ENCODE results near the gene JTB.
"Not testable (repeated sequence)": the region's sequence is repeated elsewhere in the genome, so short reads cannot be mapped to it uniquely, and the experiment has no call there.

Gene JTB

GRCh38 chr1:153977250-153978240 lies at the start of gene JTB:
Gene JTB, minus strand, starts transcription at chr1:153977674. Its CDS starts 422 bp downstream, at chr1:153977252.
- no peak for FAIRE-seq
- peak; percentile 69 for DNase-seq (ENCODE audit: insufficient read length, low spot score)

- no peak for DNase-seq (ENCODE audit: insufficient read length, low spot score)
- no peak for FAIRE-seq
These were observed 42.5 kb upstream of the JTB start for GRCh38 chr1:154019940-154020339.

GRCh38 chr1:154019269-154019668 lies 41.8 kb upstream of the JTB start:
- DNase-seq (ENCODE audit: insufficient read length, low spot score) (no peak), FAIRE-seq (no peak)

- FAIRE-seq (no peak), DNase-seq (ENCODE audit: insufficient read length, low spot score) (no peak)
These were observed 36.9 kb upstream of the JTB start for GRCh38 chr1:154014154-154014907.

- not testable (repeated sequence) for FAIRE-seq
These were observed 35.1 kb upstream of the JTB start for GRCh38 chr1:154012543-154012942.

GRCh38 chr1:154012129-154012528 lies 34.7 kb upstream of the JTB start:
- no peak for DNase-seq (ENCODE audit: insufficient read length, low spot score)
- no peak for FAIRE-seq

More at GRCh38 chr1:154012543-154012942, 35.1 kb upstream of the JTB start:
- not testable (repeated sequence) for DNase-seq (ENCODE audit: insufficient read length, low spot score)

- DNase-seq (ENCODE audit: insufficient read length, low spot score) (no peak), FAIRE-seq (no peak)
These were observed 28.7 kb upstream of the JTB start for GRCh38 chr1:154006136-154006535.

GRCh38 chr1:154000420-154000819 lies 22.9 kb upstream of the JTB start:
- DNase-seq (ENCODE audit: insufficient read length, low spot score) (no peak), FAIRE-seq (no peak)

GRCh38 chr1:153996882-153997281 lies 19.4 kb upstream of the JTB start:
- FAIRE-seq; DNase-seq (ENCODE audit: insufficient read length, low spot score): not testable (repeated sequence)

GRCh38 chr1:153995640-153996039 lies 18.2 kb upstream of the JTB start:
- FAIRE-seq = no peak
- no peak for DNase-seq (ENCODE audit: insufficient read length, low spot score)

- FAIRE-seq (no peak), DNase-seq (ENCODE audit: insufficient read length, low spot score) (no peak)
These were observed 17.7 kb upstream of the JTB start for GRCh38 chr1:153995202-153995601.

GRCh38 chr1:153991806-153992205 lies 14.3 kb upstream of the JTB start:
- FAIRE-seq (no peak), DNase-seq (ENCODE audit: insufficient read length, low spot score) (no peak)

- FAIRE-seq = no peak
- DNase-seq (ENCODE audit: insufficient read length, low spot score) = no peak
These were observed 13.7 kb upstream of the JTB start for GRCh38 chr1:153991151-153991630.

- peak; percentile 87 for DNase-seq (ENCODE audit: insufficient read length, low spot score)
- FAIRE-seq = no peak
These were observed 13.1 kb upstream of the JTB start, which contains the start of gene RPS27 for GRCh38 chr1:153990468-153991150. Gene RPS27, plus strand, starts transcription at chr1:153990762. Its CDS starts 35 bp downstream, at chr1:153990797.

GRCh38 chr1:153987621-153988020 lies 10.1 kb upstream of the JTB start:
- FAIRE-seq (no peak), DNase-seq (ENCODE audit: insufficient read length, low spot score) (no peak)

- FAIRE-seq (no peak), DNase-seq (ENCODE audit: insufficient read length, low spot score) (peak; percentile 75)
These were observed 8.7 kb upstream of the JTB start, which contains the start of gene RAB13 for GRCh38 chr1:153985941-153986761. Gene RAB13, minus strand, starts transcription at chr1:153986339. Its CDS starts 103 bp downstream, at chr1:153986236.

- DNase-seq (ENCODE audit: insufficient read length, low spot score) = peak; percentile 24
- no peak for FAIRE-seq
These were observed 8.0 kb upstream of the JTB start for GRCh38 chr1:153985341-153985912.

- DNase-seq (ENCODE audit: insufficient read length, low spot score) (no peak), FAIRE-seq (no peak)
These were observed 6.8 kb upstream of the JTB start for GRCh38 chr1:153984123-153984894.
